Measurements from ENCODE around the gene IFNGR1.
A peak's percentile ranks its signal among the peaks of the same experiment; 100 is the strongest.
"Not testable (repeated sequence)": the region's sequence is repeated elsewhere in the genome, so short reads cannot be mapped to it uniquely, and the experiment has no call there.

Gene IFNGR1

DNA sequence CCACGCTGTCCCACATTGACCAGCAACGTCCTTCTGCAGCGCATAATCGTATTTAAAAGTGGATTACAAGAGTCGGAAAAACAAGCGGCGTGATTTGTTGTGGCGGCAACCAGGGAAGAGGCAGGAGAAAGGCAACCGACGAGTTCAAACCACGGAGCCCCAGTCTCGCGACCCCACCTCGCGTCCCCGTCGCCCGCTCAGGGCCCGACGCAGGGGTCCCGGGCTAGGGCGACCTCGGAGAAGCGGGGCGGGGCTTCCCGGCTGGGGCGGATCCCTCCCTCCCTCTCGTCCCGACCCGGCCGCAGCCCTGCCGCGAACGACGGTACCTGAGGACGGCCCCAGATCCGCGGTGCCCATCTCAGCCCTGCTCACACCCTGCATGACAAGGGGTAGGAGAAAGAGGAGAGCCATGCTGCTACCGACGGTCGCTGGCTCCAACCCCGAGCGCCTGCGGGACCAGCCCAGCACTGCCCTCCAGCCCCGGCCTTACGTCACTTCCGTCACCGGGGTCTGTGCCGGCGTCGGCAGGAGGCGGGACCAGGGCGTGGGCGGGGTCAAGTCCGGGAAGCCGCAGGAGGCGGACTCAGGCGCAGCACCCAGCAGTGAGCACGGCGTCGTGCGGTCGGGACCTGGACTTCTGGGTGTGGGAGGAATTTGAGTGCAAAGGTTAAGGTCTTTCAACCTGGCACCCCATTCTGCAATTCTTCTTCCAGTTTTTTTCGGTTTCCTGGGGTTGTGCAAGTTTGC is at the start of gene IFNGR1:
IFNGR1 (minus strand) TSS at position 469 of the 747 bp plus-strand sequence; CDS start at position 411, 58 bp downstream.
- DNase-seq (ENCODE audit: low read depth), result peak; percentile 93

GRCh38 chr6:137268911-137269310 is 49.7 kb upstream of the IFNGR1 start:
- no peak for DNase-seq (ENCODE audit: low read depth)

GRCh38 chr6:137266309-137266586 is 47.1 kb upstream of the IFNGR1 start:
- no peak for DNase-seq (ENCODE audit: low read depth)

DNA sequence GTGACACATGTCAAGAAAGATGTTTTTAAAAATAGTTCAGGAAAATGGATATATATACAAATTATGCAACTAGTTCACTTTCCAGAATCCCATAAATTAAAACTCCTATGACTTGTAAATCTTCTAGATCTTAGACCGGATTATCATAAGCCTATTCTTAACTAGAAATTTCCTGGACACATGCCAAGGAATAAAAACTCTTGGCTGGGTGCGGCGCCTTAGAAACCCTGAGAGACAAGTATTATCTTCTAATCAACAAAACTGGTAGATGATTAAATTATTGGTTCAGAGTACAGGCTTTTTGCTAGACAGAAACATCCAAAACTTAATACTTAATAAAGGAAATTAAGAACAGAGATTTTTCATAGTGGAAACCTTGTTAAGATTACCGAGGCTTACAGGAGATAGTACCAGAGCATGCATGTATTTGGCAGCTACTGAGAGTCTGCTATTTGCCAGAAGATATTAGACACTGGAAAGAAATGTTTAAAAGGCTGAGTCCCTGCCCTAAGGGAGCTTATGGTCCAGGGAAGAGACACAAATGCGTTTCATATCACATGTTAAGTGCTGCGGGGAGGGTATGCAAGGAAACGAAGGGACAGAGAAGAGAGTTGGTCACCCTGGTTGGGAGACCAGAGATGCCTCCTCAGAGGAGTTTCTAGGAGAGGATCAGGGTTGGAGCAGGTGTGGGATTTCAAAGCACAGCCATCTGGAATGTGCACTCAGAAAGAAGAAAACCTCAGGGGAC is 46.5 kb upstream of the IFNGR1 start:
- DNase-seq (ENCODE audit: low read depth), result no peak

GRCh38 chr6:137264311-137265075 is 45.3 kb upstream of the IFNGR1 start:
- DNase-seq (ENCODE audit: low read depth), result no peak

DNA sequence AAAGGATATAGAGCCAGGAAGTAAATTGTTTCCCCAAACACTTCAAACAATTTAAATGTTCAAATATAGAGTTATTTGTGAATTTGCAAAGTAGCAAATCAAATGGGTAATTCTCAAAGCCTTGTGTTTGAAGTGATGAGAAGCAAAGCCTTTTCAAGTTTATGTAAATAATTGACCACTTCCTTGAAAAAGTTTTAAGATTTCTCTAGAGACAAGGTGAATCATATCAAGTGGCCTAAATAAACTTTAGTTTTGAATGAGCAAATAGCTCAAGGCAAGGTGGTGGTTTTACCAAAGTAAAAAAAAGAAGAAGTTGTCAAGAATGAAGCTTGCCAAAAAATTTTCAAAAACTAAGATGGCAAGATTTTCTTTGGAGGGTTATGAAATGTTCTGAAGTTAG is 42.6 kb upstream of the IFNGR1 start:
- no peak for DNase-seq (ENCODE audit: low read depth)

- no peak for DNase-seq (ENCODE audit: low read depth)
Measured at GRCh38 chr6:137261361-137261760, 42.2 kb upstream of the IFNGR1 start.

- no peak for DNase-seq (ENCODE audit: low read depth)
Measured at GRCh38 chr6:137260217-137260616, 41.0 kb upstream of the IFNGR1 start.

DNA sequence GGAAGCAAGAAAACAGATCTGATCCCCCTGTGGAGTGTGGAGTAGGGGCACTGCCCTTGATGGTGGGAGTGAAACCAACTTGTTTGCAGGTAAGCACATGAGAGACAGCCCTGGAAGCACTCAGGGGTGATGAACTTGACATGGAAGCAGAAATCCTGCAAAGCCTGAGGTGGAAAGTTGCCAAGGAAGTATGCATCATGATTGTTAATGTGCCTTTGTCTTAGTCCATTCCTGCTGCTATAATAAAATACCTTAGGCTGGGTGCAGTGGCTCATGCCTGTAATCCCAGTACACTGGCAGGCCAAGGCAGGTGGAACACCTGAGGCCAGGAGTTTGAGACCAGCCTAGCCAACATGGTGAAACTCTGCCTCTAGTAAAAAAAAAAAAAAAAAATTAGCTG is 40.2 kb upstream of the IFNGR1 start:
- DNase-seq (ENCODE audit: low read depth), result no peak

DNA sequence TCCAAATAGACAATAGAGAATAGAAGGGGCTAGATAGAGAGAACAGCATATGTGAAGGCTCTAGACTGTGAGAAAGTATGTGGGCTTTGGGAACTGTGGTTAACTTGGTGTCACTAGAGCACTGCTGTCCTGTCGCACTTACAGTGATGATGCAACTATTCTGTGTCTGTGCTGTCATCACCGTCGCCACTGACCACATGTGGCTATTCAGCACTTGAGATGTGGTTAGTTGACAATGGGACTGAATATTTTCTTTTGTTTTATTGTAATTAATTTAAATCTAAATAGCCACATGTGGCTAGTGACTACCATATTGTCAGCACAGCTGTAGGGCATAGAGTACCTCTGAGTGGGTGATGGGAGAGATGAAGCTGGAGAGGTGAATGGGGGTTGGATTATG is 39.0 kb upstream of the IFNGR1 start:
- no peak for DNase-seq (ENCODE audit: low read depth)

- DNase-seq (ENCODE audit: low read depth), result no peak
Measured at GRCh38 chr6:137256350-137257103, 37.3 kb upstream of the IFNGR1 start.

DNA sequence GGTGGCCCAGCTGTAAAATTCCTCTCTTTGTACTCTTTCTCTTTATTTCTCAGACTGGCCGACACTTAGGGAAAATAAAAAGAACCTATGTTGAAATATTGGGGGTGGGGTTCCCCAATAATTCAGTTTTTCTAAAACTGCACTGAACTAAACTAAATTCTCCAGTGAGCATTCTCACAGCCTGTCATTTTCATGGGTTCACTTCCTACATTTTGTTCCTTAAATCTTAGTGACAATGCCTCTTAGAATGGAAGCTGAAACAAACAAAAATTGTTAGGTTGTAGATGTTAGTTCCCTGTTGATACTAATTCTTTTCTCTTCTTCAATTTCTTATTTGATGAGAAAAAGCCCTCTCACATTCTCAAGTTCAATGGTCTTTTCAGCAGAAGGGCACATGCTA is 35.8 kb upstream of the IFNGR1 start:
- DNase-seq (ENCODE audit: low read depth), result no peak

DNA sequence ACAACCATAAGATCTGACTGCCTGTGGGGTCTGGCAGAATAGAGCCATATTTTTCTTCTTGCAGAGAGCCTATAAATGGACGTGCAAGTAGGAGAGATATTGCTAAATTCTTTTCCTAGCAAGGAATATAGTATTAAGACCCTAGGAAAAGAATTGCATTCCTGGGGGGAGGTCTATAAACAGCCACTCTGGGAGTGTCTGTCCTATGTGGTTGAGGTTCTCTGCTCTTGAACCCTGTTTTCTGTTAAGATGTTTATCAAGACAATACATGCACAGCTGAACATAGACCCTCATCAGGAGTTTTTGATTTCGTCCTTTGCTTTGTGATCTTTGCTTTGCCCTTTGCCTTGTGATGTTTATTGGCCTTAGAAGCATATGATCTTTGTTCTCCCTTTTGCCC is 35.2 kb upstream of the IFNGR1 start:
- DNase-seq (ENCODE audit: low read depth), result not testable (repeated sequence)

DNA sequence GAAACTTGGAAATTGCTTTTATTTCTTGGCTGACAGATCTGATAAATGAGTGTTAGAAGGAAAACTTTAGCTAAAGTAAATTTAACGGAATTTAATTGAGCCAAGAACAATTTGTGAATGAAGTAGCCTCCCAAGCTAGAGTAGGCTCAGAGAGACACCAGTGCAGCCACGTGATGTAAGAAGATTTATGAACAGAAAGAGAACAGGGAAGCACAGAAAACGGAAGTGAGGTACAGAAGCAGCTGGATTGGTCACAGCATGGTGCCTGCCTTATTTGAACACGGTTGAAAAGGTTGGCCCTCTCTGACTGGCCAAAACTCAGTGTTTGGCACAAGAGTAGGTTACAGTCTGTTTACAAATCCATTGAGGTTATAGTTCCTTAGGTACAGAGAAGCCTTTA is 29.5 kb upstream of the IFNGR1 start:
- DNase-seq (ENCODE audit: low read depth), result no peak

DNA sequence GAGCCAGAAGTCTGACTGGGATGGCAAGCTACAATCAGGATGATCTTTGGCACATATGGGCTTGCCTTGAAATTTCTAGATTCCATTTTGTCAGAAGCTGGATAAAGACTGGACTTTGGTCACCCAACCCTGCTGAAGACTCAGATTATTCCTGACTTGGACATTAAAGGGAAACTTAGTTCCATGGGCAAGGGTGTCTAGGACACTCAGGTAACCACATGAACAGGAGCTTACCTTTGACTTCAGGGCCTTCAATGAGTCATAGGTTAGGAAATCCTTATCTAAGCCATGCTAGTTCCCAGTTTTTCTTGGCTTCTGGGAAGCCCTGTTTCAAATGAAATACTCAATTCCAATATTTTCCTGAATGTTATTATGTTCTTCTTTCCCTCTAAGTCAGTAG is 28.5 kb upstream of the IFNGR1 start:
- no peak for DNase-seq (ENCODE audit: low read depth)

GRCh38 chr6:137246791-137247202 is 27.6 kb upstream of the IFNGR1 start:
- no peak for DNase-seq (ENCODE audit: low read depth)

DNA sequence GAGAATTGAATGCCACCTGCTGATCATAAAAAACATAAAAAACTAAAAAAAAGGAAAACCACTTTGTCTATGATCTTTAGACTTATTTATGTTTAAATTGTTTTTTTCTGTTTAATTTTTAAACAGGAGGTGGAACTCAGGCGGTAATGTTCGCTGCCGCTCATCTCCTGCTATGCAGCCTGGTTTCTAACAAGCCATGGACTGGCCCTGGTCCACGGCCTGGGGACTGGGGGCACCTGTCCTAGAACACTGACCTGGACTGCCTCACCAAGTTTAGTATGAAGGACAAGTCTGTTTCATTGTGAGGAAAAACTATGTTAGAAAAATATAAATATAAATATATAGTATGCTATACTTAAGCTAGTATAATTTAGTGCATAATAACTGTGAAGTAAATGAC is 27.0 kb upstream of the IFNGR1 start:
- DNase-seq (ENCODE audit: low read depth), result no peak

GRCh38 chr6:137241481-137242038 is 22.4 kb upstream of the IFNGR1 start:
- DNase-seq (ENCODE audit: low read depth), result no peak

- no peak for DNase-seq (ENCODE audit: low read depth)
Measured at GRCh38 chr6:137240168-137240567, 21.0 kb upstream of the IFNGR1 start.

- DNase-seq (ENCODE audit: low read depth), result no peak
Measured at GRCh38 chr6:137237413-137238170, 18.4 kb upstream of the IFNGR1 start.

Measured in activated T-cell treated with anti-CD3 and anti-CD28 coated beads for 1 hour (primary cell).